HCT116 (cell line): ENCODE measurements around the gene POLK.

ENCODE experiments used
- ELF1 ChIP-seq: IDR thresholded peaks from 2 replicates; pipeline ENCODE4 v1.6.1; 2012; ENCODE audit warnings: low read depth, borderline replicate concordance
- POLR2A ChIP-seq: IDR thresholded peaks from 2 replicates; pipeline ENCODE4 v1.7.0; 2011; ENCODE audit warnings: borderline replicate concordance; ENCODE audit not compliant: insufficient read depth, insufficient read length; ENCODE audit errors: extremely low read depth
- POLR2AphosphoS5 ChIP-seq: IDR thresholded peaks from 2 replicates; pipeline ENCODE4 v1.6.1; 2011; ENCODE audit warnings: mild to moderate bottlenecking, low read depth, low read length, moderate library complexity
- TF ChIP-seq, protein P1 (sequence below), 3 experiments: fragments of 200-600 bp in 1 of 3; sonication (generic) in 1 of 3; IDR thresholded peaks in 2 of 3; conservative IDR thresholded peaks in 1 of 3; 2 replicates each; pipeline ENCODE4 v1.5.1; 2012 to 2017; ENCODE audit warnings: low read depth in 2 of 3, low read length in 2 of 3, antibody characterized with exemption in 1 of 3, borderline replicate concordance in 1 of 3, control low read depth in 1 of 3, mild to moderate bottlenecking in 1 of 3, mixed read lengths in 1 of 3, mixed run types in 1 of 3, moderate library complexity in 1 of 3; ENCODE audit not compliant: insufficient read depth in 1 of 3
- TF ChIP-seq, protein P2 (sequence below): IDR thresholded peaks from 2 replicates; pipeline ENCODE4 v1.6.1; 2012; ENCODE audit warnings: low read depth

DNA sequence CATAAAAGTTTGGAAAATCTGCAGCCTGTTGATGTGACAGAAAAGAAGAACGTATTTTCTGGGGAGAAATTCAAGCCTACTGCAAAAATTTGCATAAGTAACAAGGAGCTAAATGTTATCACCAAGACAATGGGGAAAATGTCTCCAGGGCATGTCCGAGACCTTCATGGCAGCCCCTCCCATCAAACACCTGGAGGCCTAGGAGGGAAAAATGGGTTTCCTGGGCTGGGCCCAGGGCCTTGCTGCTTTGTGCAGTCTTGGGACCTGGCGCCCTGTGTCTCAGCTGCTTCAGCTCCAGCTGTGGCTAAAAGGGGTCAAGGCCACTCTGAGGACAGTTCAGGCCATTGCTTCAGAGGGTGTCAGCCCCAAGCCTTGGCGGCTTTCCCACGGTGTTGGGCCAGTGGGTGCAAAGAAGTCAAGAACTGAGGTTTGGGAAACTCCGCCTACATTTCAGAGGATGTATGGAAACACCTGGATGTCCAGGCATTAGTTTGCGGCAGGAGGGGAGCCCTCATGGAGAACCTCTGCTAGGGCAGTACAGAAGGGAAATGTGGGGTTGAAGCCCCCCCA is 13.4 kb upstream of the POLK start:
- TF ChIP-seq POLR2A, result no peak
- TF ChIP-seq, protein P1, sequence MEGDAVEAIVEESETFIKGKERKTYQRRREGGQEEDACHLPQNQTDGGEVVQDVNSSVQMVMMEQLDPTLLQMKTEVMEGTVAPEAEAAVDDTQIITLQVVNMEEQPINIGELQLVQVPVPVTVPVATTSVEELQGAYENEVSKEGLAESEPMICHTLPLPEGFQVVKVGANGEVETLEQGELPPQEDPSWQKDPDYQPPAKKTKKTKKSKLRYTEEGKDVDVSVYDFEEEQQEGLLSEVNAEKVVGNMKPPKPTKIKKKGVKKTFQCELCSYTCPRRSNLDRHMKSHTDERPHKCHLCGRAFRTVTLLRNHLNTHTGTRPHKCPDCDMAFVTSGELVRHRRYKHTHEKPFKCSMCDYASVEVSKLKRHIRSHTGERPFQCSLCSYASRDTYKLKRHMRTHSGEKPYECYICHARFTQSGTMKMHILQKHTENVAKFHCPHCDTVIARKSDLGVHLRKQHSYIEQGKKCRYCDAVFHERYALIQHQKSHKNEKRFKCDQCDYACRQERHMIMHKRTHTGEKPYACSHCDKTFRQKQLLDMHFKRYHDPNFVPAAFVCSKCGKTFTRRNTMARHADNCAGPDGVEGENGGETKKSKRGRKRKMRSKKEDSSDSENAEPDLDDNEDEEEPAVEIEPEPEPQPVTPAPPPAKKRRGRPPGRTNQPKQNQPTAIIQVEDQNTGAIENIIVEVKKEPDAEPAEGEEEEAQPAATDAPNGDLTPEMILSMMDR (IDR thresholded peaks at IDR 0.05 in 2 of 3, conservative IDR thresholded peaks at IDR 0.05 in 1 of 3; ENCODE audit: borderline replicate concordance in 1 of 3, insufficient read depth in 1 of 3, low read depth in 2 of 3, low read length in 2 of 3), result no peak
- no peak for TF ChIP-seq ELF1
- TF ChIP-seq, protein P2, sequence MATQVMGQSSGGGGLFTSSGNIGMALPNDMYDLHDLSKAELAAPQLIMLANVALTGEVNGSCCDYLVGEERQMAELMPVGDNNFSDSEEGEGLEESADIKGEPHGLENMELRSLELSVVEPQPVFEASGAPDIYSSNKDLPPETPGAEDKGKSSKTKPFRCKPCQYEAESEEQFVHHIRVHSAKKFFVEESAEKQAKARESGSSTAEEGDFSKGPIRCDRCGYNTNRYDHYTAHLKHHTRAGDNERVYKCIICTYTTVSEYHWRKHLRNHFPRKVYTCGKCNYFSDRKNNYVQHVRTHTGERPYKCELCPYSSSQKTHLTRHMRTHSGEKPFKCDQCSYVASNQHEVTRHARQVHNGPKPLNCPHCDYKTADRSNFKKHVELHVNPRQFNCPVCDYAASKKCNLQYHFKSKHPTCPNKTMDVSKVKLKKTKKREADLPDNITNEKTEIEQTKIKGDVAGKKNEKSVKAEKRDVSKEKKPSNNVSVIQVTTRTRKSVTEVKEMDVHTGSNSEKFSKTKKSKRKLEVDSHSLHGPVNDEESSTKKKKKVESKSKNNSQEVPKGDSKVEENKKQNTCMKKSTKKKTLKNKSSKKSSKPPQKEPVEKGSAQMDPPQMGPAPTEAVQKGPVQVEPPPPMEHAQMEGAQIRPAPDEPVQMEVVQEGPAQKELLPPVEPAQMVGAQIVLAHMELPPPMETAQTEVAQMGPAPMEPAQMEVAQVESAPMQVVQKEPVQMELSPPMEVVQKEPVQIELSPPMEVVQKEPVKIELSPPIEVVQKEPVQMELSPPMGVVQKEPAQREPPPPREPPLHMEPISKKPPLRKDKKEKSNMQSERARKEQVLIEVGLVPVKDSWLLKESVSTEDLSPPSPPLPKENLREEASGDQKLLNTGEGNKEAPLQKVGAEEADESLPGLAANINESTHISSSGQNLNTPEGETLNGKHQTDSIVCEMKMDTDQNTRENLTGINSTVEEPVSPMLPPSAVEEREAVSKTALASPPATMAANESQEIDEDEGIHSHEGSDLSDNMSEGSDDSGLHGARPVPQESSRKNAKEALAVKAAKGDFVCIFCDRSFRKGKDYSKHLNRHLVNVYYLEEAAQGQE, result no peak
- no peak for TF ChIP-seq POLR2AphosphoS5
